ENCODE results near the gene AKT1. TPM values are rescaled to one million over a fixed set of nuclear protein-coding genes. Genes with fewer than 3 reads are reported as not detected.

The AKT1 gene
- polyA plus RNA-seq, 4 donors, result 72.4 to 95.9 (median 82.7) TPM

DNA sequence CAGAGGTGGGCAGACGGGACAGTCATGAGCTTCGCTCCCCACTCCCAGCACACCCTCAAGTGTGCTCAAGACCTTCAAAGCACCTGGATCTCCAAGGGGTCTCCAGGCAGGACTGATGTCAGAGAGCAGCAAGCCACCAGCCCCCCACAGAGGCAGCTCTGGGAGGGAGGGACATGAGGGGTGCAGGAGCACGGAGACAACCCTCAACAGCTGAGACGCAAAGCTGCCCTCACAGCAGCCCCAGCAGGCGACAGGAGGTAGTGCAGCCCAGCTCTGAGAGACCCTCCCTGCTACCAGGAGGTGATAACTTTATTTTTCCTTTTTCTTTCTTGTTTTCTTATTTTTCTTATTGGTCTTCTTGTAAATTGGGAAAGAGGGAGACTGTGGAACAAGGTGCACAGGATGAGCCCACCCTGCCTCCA lies 24.7 kb downstream of the AKT1 start:
- WGBS, 3 donors, result 90 to 100% (median 92%) methylated on average over 5 of the region's 5 CpGs
- no peak overlapping the region for H3K4me3 ChIP-seq (ENCODE audit: low read depth in 1 of 3, low read length in 3 of 3)
- H3K27me3 ChIP-seq (ENCODE audit: control insufficient read depth in 3 of 3, insufficient read depth in 3 of 3, low read length in 3 of 3), result no peaks in the 10 kb centered on the region
- FAIRE-seq (no peak), DNase-seq (no peak)
- H3K4me1 ChIP-seq (ENCODE audit: control insufficient read depth in 3 of 3, insufficient read depth in 2 of 3, low read depth in 1 of 3, low read length in 2 of 3), result peaks cover 0 to 5% (median 0%) of the 10 kb centered on the region in 3 donors
- peaks cover 0 to 15% of the 10 kb centered on the region in 2 donors for H3K9me3 ChIP-seq (ENCODE audit: control insufficient read depth in 2 of 2, insufficient read depth in 1 of 2, low read depth in 1 of 2, low read length in 1 of 2)
- H3K27ac ChIP-seq (ENCODE audit: low read depth in 1 of 3, low read length in 2 of 3), result no peak overlapping the region
- peaks cover 0 to 74% (median 3%) of the 10 kb centered on the region in 3 donors for H3K36me3 ChIP-seq (ENCODE audit: control insufficient read depth in 3 of 3, insufficient read depth in 2 of 3, low read depth in 1 of 3, low read length in 3 of 3)

DNA sequence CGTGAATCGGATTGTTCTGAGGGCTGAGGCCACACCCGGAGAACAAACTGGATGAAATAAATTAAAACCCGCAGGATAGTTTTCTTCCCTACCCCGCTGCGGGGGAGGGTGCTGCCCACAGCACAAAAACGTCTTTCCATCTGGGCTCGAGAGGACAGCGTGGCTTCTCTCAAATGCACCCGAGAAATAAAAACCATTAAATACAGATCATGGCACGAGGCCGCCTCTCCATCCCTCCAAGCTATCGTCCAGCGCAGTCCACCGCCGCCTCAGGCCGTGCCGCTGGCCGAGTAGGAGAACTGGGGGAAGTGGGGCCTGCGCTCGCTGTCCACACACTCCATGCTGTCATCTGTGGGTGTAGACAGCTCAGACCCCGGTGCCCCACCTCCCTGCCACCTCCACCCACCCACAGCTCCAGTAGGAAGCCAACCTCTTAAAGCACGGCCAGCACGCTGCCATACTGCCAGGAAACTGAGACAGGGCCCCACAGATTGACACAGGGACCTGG lies 25.4 kb downstream of the AKT1 start:
- WGBS, 3 donors, result 85 to 89% (median 87%) methylated on average over 24 of the region's 24 CpGs
- no peak for DNase-seq
- H3K36me3 ChIP-seq (ENCODE audit: control insufficient read depth in 3 of 3, insufficient read depth in 2 of 3, low read depth in 1 of 3, low read length in 3 of 3), result peaks cover 0 to 67% (median 3%) of the 10 kb centered on the region in 3 donors

DNA sequence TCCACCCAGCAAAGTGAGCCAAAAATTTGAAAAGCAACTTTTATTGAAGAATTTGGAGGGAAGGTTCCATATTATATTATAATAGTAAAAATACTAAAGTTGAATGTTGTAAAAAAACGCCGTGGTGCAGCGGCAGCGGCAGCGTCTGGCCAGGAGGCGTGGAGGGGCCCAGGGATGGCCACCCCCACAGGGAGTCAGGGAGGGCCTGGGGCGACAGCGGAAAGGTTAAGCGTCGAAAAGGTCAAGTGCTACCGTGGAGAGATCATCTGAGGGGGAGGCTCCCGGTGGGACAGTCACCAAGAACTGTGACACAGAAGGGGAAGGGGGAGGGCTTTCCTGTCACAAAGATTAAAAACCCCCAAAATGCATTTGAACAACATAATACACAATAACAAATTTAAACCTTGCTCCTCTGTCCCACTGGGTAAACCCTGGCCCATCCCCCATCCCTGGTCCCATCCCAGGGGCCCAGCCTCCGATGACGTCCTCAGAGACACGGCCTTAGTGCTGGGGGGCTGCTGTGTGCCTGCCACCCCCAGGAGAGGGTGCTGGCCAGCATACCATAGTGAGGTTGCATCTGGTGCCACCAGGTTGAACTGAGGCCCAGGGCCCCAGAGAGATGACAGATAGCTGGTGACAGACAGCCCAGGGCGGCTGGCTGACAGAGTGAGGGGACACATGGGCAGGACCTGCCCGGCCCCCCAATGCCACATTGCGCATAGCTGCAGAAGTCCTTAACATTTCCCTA lies 26.1 kb downstream of the AKT1 start:
- WGBS, 3 donors, result 81 to 84% (median 82%) methylated on average over 18 of the region's 18 CpGs
- no peak overlapping the region for H3K4me3 ChIP-seq (ENCODE audit: low read depth in 1 of 3, low read length in 3 of 3)
- H3K4me1 ChIP-seq (ENCODE audit: control insufficient read depth in 3 of 3, insufficient read depth in 2 of 3, low read depth in 1 of 3, low read length in 2 of 3), result peaks cover 0 to 5% (median 0%) of the 10 kb centered on the region in 3 donors
- no peaks in the 10 kb centered on the region for H3K27me3 ChIP-seq (ENCODE audit: control insufficient read depth in 3 of 3, insufficient read depth in 3 of 3, low read length in 3 of 3)
- no peak overlapping the region for H3K27ac ChIP-seq (ENCODE audit: low read depth in 1 of 3, low read length in 2 of 3)
- peaks cover 0 to 60% (median 0%) of the 10 kb centered on the region in 3 donors for H3K36me3 ChIP-seq (ENCODE audit: control insufficient read depth in 3 of 3, insufficient read depth in 2 of 3, low read depth in 1 of 3, low read length in 3 of 3)
- FAIRE-seq, result no peak
- peaks cover 0 to 15% of the 10 kb centered on the region in 2 donors for H3K9me3 ChIP-seq (ENCODE audit: control insufficient read depth in 2 of 2, insufficient read depth in 1 of 2, low read depth in 1 of 2, low read length in 1 of 2)
- DNase-seq, result no peak

More for the DNA sequence above, 25.4 kb downstream of the AKT1 start:
- Histone ChIP-seq H3K27me3 (ENCODE audit: control insufficient read depth in 3 of 3, insufficient read depth in 3 of 3, low read length in 3 of 3) (no peaks in the 10 kb centered on the region), H3K4me1 (ENCODE audit: control insufficient read depth in 3 of 3, insufficient read depth in 2 of 3, low read depth in 1 of 3, low read length in 2 of 3) (peaks cover 0 to 5% (median 0%) of the 10 kb centered on the region in 3 donors), H3K9me3 (ENCODE audit: control insufficient read depth in 2 of 2, insufficient read depth in 1 of 2, low read depth in 1 of 2, low read length in 1 of 2) (peaks cover 0 to 15% of the 10 kb centered on the region in 2 donors), H3K4me3 (ENCODE audit: low read depth in 1 of 3, low read length in 3 of 3) (no peak overlapping the region), H3K27ac (ENCODE audit: low read depth in 1 of 3, low read length in 2 of 3) (no peak overlapping the region)
- FAIRE-seq, result no peak

DNA sequence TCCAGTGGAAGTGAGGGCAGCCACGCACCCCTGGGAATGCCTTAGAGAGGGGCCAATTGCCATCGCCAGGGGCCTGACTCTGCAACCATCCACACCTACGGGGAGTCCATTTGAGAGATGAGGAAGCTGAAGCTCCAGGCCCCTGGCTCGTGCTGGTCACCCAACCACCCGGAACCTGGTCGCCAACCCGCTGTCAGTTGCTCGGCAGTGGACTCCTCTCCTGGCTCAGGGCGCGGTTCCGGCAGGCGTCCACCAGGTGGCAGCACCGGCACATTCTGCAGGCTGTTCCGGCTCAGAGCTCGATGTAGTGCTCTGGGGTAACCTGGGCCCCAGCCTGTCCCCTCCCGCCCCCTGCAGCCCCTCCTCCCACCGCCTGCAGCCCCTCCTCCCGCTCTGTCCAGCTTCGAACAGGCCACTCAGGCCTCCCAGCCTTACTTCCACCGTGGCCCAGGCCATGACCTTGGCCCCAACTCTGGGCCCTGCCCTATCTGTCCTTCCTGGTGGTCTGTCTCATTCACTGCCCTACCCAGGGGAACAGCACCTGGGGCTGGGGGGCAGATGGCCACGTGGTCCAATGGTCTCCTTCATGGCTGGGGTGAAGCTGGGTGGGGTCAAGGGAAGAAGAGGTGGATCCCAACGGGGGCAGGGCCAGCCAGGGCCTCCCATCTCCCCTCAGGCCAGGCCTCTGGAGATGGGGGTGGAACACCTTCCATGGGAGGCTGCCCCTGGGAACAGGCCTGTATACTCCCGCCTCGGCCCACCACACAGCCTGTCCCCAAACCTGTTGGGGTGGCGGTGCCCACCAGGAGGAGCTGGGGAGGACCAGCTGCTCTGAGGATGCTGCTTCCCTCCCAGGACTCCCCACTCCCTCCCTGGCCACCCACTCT lies 26.9 kb downstream of the AKT1 start:
- Histone ChIP-seq H3K4me1 (ENCODE audit: control insufficient read depth in 3 of 3, insufficient read depth in 2 of 3, low read depth in 1 of 3, low read length in 2 of 3) (peaks cover 0 to 5% (median 0%) of the 10 kb centered on the region in 3 donors), H3K36me3 (ENCODE audit: control insufficient read depth in 3 of 3, insufficient read depth in 2 of 3, low read depth in 1 of 3, low read length in 3 of 3) (peaks cover 0 to 54% (median 0%) of the 10 kb centered on the region in 3 donors), H3K27me3 (ENCODE audit: control insufficient read depth in 3 of 3, insufficient read depth in 3 of 3, low read length in 3 of 3) (no peaks in the 10 kb centered on the region), H3K4me3 (ENCODE audit: low read depth in 1 of 3, low read length in 3 of 3) (no peak overlapping the region), H3K9me3 (ENCODE audit: control insufficient read depth in 2 of 2, insufficient read depth in 1 of 2, low read depth in 1 of 2, low read length in 1 of 2) (peaks cover 0 to 15% of the 10 kb centered on the region in 2 donors), H3K27ac (ENCODE audit: low read depth in 1 of 3, low read length in 2 of 3) (no peak overlapping the region)
- FAIRE-seq (no peak), DNase-seq (peak; percentile 78 to 91)
- WGBS, 3 donors, result 14 to 26% (median 15%) methylated on average over 19 to 25 of the region's 25 CpGs

DNA sequence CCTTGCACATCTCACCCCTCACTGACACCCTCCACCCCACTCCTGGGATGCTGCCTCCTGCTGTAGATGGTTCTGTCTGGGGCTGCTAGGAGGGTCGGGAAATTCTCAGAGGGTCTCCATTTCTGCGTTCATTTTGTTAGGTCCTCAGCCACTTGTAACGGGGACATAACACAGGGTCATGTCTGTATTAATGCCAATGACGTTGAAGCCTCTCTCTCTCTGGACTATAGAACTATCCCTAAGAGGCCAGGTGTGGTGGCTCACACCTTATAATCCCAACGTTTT lies 28.0 kb downstream of the AKT1 start:
- H3K4me3 ChIP-seq (ENCODE audit: low read depth in 1 of 3, low read length in 3 of 3), result no peak overlapping the region
- 81 to 85% (median 84%) methylated on average over 5 of the region's 5 CpGs for WGBS, 3 donors
- FAIRE-seq (no peak), DNase-seq (no peak)
- peaks cover 0 to 45% (median 0%) of the 10 kb centered on the region in 3 donors for H3K36me3 ChIP-seq (ENCODE audit: control insufficient read depth in 3 of 3, insufficient read depth in 2 of 3, low read depth in 1 of 3, low read length in 3 of 3)
- no peak overlapping the region for H3K27ac ChIP-seq (ENCODE audit: low read depth in 1 of 3, low read length in 2 of 3)
- no peaks in the 10 kb centered on the region for H3K27me3 ChIP-seq (ENCODE audit: control insufficient read depth in 3 of 3, insufficient read depth in 3 of 3, low read length in 3 of 3)
- peaks cover 0 to 5% (median 0%) of the 10 kb centered on the region in 3 donors for H3K4me1 ChIP-seq (ENCODE audit: control insufficient read depth in 3 of 3, insufficient read depth in 2 of 3, low read depth in 1 of 3, low read length in 2 of 3)
- H3K9me3 ChIP-seq (ENCODE audit: control insufficient read depth in 2 of 2, insufficient read depth in 1 of 2, low read depth in 1 of 2, low read length in 1 of 2), result peaks cover 0 to 20% of the 10 kb centered on the region in 2 donors

DNA sequence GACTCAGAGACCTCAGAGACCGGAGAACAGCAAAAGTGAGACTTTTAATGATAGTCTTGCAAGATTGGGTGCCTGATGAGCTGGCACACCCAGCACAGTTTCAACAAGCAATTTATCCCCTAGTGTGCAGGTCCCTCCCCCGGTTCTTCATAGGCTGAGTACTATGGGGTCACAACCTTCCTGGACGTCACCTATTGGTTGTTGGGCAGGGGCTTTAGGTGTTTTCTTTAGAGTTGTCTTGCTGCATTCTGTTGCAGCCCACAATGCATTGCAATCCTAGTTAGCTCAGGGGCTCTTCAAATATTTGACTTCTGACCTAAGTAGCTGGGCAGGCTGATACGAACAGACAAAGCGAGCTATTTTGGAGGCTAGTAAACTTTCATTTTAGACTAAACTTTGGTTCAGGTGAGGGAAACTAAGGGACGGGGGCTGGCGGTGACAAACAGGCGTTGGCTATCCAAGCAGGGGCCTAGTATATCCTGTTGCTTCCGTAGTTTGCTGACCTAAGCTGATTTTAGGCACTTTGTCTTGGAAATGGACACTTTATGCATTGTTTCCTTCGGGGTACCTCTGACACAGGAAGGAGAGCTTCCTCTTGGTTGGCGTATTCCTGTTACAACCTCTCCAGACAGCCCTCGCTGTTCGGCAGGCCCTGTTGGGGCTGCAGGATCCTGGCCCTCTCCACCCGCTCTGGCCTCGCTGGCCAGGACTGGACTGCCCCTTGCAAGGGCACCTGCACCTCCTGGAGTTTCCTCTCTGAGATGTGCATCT lies 28.5 kb downstream of the AKT1 start:
- H3K27me3 ChIP-seq (ENCODE audit: control insufficient read depth in 3 of 3, insufficient read depth in 3 of 3, low read length in 3 of 3), result no peaks in the 10 kb centered on the region
- WGBS, 3 donors, result 84 to 95% (median 89%) methylated on average over 15 of the region's 15 CpGs
- FAIRE-seq, result no peak
- no peak overlapping the region for H3K4me3 ChIP-seq (ENCODE audit: low read depth in 1 of 3, low read length in 3 of 3)
- DNase-seq, result no peak
- peaks cover 0 to 19% of the 10 kb centered on the region in 2 donors for H3K9me3 ChIP-seq (ENCODE audit: control insufficient read depth in 2 of 2, insufficient read depth in 1 of 2, low read depth in 1 of 2, low read length in 1 of 2)
- H3K27ac ChIP-seq (ENCODE audit: low read depth in 1 of 3, low read length in 2 of 3), result no peak overlapping the region
- peaks cover 0 to 5% (median 0%) of the 10 kb centered on the region in 3 donors for H3K4me1 ChIP-seq (ENCODE audit: control insufficient read depth in 3 of 3, insufficient read depth in 2 of 3, low read depth in 1 of 3, low read length in 2 of 3)
- peaks cover 0 to 42% (median 0%) of the 10 kb centered on the region in 3 donors for H3K36me3 ChIP-seq (ENCODE audit: control insufficient read depth in 3 of 3, insufficient read depth in 2 of 3, low read depth in 1 of 3, low read length in 3 of 3)

DNA sequence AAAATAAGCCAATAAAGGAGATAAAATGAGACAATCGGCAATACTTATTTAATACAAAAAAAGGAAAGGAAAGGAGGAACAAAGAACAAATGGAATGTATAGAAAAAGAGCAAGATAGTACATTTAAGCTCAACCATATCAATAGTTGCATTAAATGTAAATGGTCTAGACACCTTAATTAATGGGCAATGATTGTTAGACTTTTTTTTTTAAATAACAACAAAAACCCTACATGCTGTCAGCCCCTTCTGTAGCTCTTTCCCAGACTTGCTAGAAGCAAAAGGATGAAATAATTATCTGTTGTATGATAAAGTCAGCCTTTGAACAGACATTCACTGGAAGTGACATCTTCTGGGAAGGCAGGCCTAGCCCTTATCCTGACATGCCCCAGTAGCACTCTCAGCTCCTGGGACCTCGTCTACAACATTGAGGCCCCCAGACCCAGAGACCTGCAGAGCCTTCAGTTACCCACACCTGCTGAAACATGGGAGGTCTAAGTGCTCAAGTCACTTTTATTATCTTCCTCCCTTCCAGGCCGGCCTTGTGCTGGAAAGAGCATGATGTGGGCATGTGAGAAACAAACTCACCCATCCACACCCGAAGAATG lies 29.2 kb downstream of the AKT1 start:
- no peak overlapping the region for H3K27ac ChIP-seq (ENCODE audit: low read depth in 1 of 3, low read length in 2 of 3)
- FAIRE-seq, result no peak

More for the DNA sequence above, 29.2 kb downstream of the AKT1 start:
- H3K9me3 ChIP-seq (ENCODE audit: control insufficient read depth in 2 of 2, insufficient read depth in 1 of 2, low read depth in 1 of 2, low read length in 1 of 2), result peaks cover 0 to 12% of the 10 kb centered on the region in 2 donors
- peaks cover 0 to 5% (median 0%) of the 10 kb centered on the region in 3 donors for H3K4me1 ChIP-seq (ENCODE audit: control insufficient read depth in 3 of 3, insufficient read depth in 2 of 3, low read depth in 1 of 3, low read length in 2 of 3)
- H3K36me3 ChIP-seq (ENCODE audit: control insufficient read depth in 3 of 3, insufficient read depth in 2 of 3, low read depth in 1 of 3, low read length in 3 of 3), result peaks cover 0 to 40% (median 0%) of the 10 kb centered on the region in 3 donors
- no peaks in the 10 kb centered on the region for H3K27me3 ChIP-seq (ENCODE audit: control insufficient read depth in 3 of 3, insufficient read depth in 3 of 3, low read length in 3 of 3)
- DNase-seq, result no peak
- 88 to 98% (median 90%) methylated on average over 4 of the region's 4 CpGs for WGBS, 3 donors
- no peak overlapping the region for H3K4me3 ChIP-seq (ENCODE audit: low read depth in 1 of 3, low read length in 3 of 3)

Measured in small intestine (tissue), 7 donors.